GM12878 (cell line): ENCODE results near the gene EXOC7. TPM values are rescaled to one million over a fixed set of nuclear protein-coding genes. Genes with fewer than 3 reads are reported as not detected.

ENCODE experiments used
- ATAC-seq: fragments of 200-7000 bp; cut with Tn5 transposase; 3 replicates; pipeline ENCODE4 v1.9.1; 2020; ENCODE audit warnings: mild to moderate bottlenecking, moderate library complexity
- BruUV-seq: library from RNA; stranded (reverse); fragments of 400-500 nt; replicated peaks from 2 replicates; lab custom pipeline; 2021; lab: Mats Ljungman, UMichigan
- CTCF ChIA-PET: fragments of 300-600 bp; sonication (Branson Sonifier 250); formaldehyde crosslinking; extraction: SDS; loops from one replicate; lab custom pipeline; 2021; ENCODE audit warnings: inconsistent platforms; lab: Yijun Ruan, JAX
- POLR2A ChIA-PET: fragments of 350-600 bp; formaldehyde crosslinking; extraction: SDS; loops from one replicate; lab custom pipeline; 2021; ENCODE audit warnings: inconsistent platforms; lab: Charles Lee
- RAD21 ChIA-PET: fragments of 300-600 bp; sonication (Branson Sonifier 250); formaldehyde crosslinking; loops from one replicate; lab custom pipeline; 2023; ENCODE audit warnings: antibody characterized with exemption; ENCODE audit not compliant: unreplicated experiment; lab: Charles Lee
- SMC1A ChIA-PET: fragments of 300-600 bp; sonication (Branson Sonifier 250); formaldehyde crosslinking; loops from one replicate; lab custom pipeline; 2023; ENCODE audit not compliant: unreplicated experiment, uncharacterized antibody; lab: Charles Lee
- DNase-seq: peaks from one replicate; pipeline ENCODE4 v3.0.0-alpha.2; 2011; ENCODE audit warnings: low read depth, low spot score
- FAIRE-seq: peaks from 3 replicates; lab custom pipeline; 2011; peaks lifted over from hg19 to GRCh38; lab: Jason Lieb, UNC
- H2AFZ ChIP-seq: 2 replicates; pipeline ENCODE4 v1.6.0; 2011; ENCODE audit warnings: low read depth, low read length, control low read depth; ENCODE audit not compliant: control insufficient read depth
- H3K27ac ChIP-seq: 2 replicates; pipeline ENCODE4 v1.5.1; 2011; ENCODE audit warnings: control low read depth; ENCODE audit not compliant: control insufficient read depth, insufficient read depth
- H3K27me3 ChIP-seq, 2 experiments: replicated peaks in 1 of 2; 2 replicates each; pipeline versions ENCODE4 v1.6.0 to v1.6.1; 2011; ENCODE audit warnings: low read length in 1 of 2; ENCODE audit not compliant: control insufficient read depth in 2 of 2, insufficient read depth in 2 of 2
- H3K36me3 ChIP-seq, 2 experiments: 2 replicates each; pipeline ENCODE4 v1.5.1; 2011; ENCODE audit warnings: low read length in 1 of 2; ENCODE audit not compliant: control insufficient read depth in 2 of 2, insufficient read depth in 2 of 2
- H3K4me1 ChIP-seq: 2 replicates; pipeline ENCODE4 v1.6.1; 2011; ENCODE audit warnings: mild to moderate bottlenecking, low read length, moderate library complexity, mixed read lengths; ENCODE audit not compliant: control insufficient read depth, insufficient read depth
- H3K4me2 ChIP-seq: 2 replicates; pipeline ENCODE4 v1.6.0; 2011; ENCODE audit warnings: control low read depth; ENCODE audit not compliant: control insufficient read depth, insufficient read depth
- H3K4me3 ChIP-seq: fragments of 200-600 bp; sonication (generic); 2 replicates; pipeline ENCODE4 v1.5.1; 2016
- H3K79me2 ChIP-seq: 2 replicates; pipeline ENCODE4 v1.6.0; 2011; ENCODE audit warnings: low read length; ENCODE audit not compliant: control insufficient read depth, insufficient read depth
- H3K9ac ChIP-seq: 2 replicates; pipeline ENCODE4 v1.8.0; 2011; ENCODE audit warnings: low read length, control low read depth, mixed read lengths; ENCODE audit not compliant: control insufficient read depth, insufficient read depth
- H3K9me3 ChIP-seq: replicated peaks from 3 replicates; pipeline ENCODE4 v1.5.1; 2011; ENCODE audit warnings: mild to moderate bottlenecking, low read length; ENCODE audit not compliant: control insufficient read depth, insufficient read depth
- H4K20me1 ChIP-seq: 2 replicates; pipeline ENCODE4 v1.6.0; 2011; ENCODE audit not compliant: control insufficient read depth, insufficient read depth
- CHD2 ChIP-seq: IDR thresholded peaks from 2 replicates; pipeline ENCODE4 v1.6.1; 2011; ENCODE audit warnings: low read depth, low read length, improper control_type of control experiment, borderline replicate concordance
- IRF4 ChIP-seq: IDR thresholded peaks from 2 replicates; pipeline ENCODE4 v1.6.1; 2011; ENCODE audit warnings: low read depth, low read length
- KAT2A ChIP-seq: conservative IDR thresholded peaks from 2 replicates; pipeline ENCODE4 v1.6.1; 2011; ENCODE audit warnings: low read depth, low read length; ENCODE audit not compliant: control insufficient read depth
- MXI1 ChIP-seq: fragments of 150-350 bp; IDR thresholded peaks from 2 replicates; pipeline ENCODE4 v1.6.1; 2011; ENCODE audit warnings: low read depth, mild to moderate bottlenecking, inconsistent platforms, low read length, improper control_type of control experiment
- MYC ChIP-seq: IDR thresholded peaks from 2 replicates; pipeline ENCODE4 v1.6.1; 2011; ENCODE audit warnings: mild to moderate bottlenecking, low read length, moderate library complexity, inconsistent platforms; ENCODE audit not compliant: insufficient read depth, insufficient replicate concordance, insufficient read length, severe bottlenecking
- NRF1 ChIP-seq: conservative IDR thresholded peaks from 2 replicates; pipeline ENCODE4 v1.6.1; 2011; ENCODE audit warnings: mild to moderate bottlenecking, low read depth, low read length, improper control_type of control experiment
- RB1 ChIP-seq: fragments of 450-650 bp; formaldehyde crosslinking; IDR thresholded peaks from 2 replicates; pipeline ENCODE4 v1.6.1; 2017; ENCODE audit warnings: mild to moderate bottlenecking, borderline replicate concordance
- RCOR1 ChIP-seq: conservative IDR thresholded peaks from 2 replicates; pipeline ENCODE4 v1.6.1; 2012; ENCODE audit warnings: low read depth, low read length, improper control_type of control experiment
- SREBF1 ChIP-seq: IDR thresholded peaks from 2 replicates; pipeline ENCODE4 v1.6.1; 2012; ENCODE audit warnings: mild to moderate bottlenecking, low read length
- WGBS: methylation state at CpG from one replicate; pipeline ENCODE4 v1.1.6; 2016; ENCODE audit warnings: low lambda C conversion rate; ENCODE audit not compliant: insufficient replicate concordance, insufficient coverage; ENCODE audit errors: missing lambda C conversion rate; 5-methylcytosine and 5-hydroxymethylcytosine counted together
- in situ Hi-C: fragments of 300-500 bp; cut with MboI; formaldehyde crosslinking; loops from 9 replicates; pipeline ENCODE4 v1.14.3; 2018; ENCODE audit warnings: mixed read lengths
- intact Hi-C: fragments of 100-400 bp; cut with micrococcal nuclease; formaldehyde crosslinking; loops from one replicate; pipeline ENCODE4 v1.14.2; 2022; ENCODE audit not compliant: unreplicated experiment
- polyA plus RNA-seq, 11 experiments: library from polyadenylated mRNA; depleted of rRNA in 4 of 11; unstranded in 6 of 11; stranded (reverse) in 5 of 11; fragments of >200 nt; fragmentation: Nextera tagmentation in 4 of 11; fragmentation: Illumina TruSeq in 1 of 11; extraction: Ambion mirVana in 4 of 11; extraction: Trizol in 1 of 11; gene quantifications; 1 replicate in 1 of 11; 2 replicates in 10 of 11; pipeline versions ENCODE4 v1.2.1 to v1.2.3, GENCODE V29; 2011 to 2016; ENCODE audit warnings: inconsistent platforms in 2 of 11, missing spikeins in 2 of 11, low read depth in 1 of 11
- total RNA-seq, 4 experiments: library from RNA; depleted of rRNA in 3 of 4; stranded (reverse); fragments of >200 nt in 3 of 4; fragmentation: Illumina TruSeq in 1 of 4; extraction: Trizol in 1 of 4; gene quantifications; 2 replicates each; pipeline versions ENCODE4 v1.2.1 to v1.2.3, GENCODE V29; 2013 to 2021
- TF ChIP-seq, protein P1 (sequence below): fragments of 450-650 bp; IDR thresholded peaks from 2 replicates; pipeline ENCODE4 v1.6.1; 2014; ENCODE audit warnings: mild to moderate bottlenecking
- TF ChIP-seq, protein P2 (sequence below): fragments of 150-350 bp; IDR thresholded peaks from 2 replicates; pipeline ENCODE4 v1.6.1; 2016; ENCODE audit warnings: low read depth, low read length
- TF ChIP-seq, protein P3 (sequence below): IDR thresholded peaks from 2 replicates; pipeline ENCODE4 v1.6.1; 2011; ENCODE audit warnings: borderline replicate concordance, low read depth, mild to moderate bottlenecking, moderate library complexity, low read length; ENCODE audit not compliant: insufficient read depth, poor library complexity, severe bottlenecking
- TF ChIP-seq, protein P4 (sequence below): fragments of 450-650 bp; IDR thresholded peaks from 2 replicates; pipeline ENCODE4 v1.6.1; 2018; ENCODE audit warnings: borderline replicate concordance, mild to moderate bottlenecking; ENCODE audit not compliant: partially characterized antibody

EXOC7 gene
- total and polyA plus RNA-seq, 10 of the 15 experiments (the other 5 are each of a cell fraction or from before 2014, with no cell fraction given), result 18.8 to 71.3 (median 48.2) TPM

DNA sequence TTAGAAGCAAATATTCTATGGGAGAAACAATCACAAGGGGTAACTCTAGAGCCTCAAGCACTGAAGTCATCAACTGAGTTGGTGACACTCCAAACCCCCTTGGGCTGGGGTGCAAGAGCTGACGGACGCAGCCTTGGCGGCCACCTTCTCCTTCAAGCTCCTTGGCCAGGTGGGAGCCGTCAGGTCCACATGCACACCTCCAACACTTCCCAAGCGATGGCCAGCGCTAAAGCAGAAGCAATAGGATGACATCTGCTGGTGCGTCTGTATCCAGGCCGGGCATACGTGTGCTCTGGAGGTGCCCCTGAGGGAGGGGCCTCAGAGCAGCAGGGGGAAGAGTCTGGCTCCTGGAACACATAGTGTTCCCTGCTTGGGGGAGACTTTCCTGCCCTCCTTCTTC is 49.6 kb upstream of the EXOC7 start:
- intact Hi-C loops (no loop called here), in situ Hi-C loops (no loop called here)
- POLR2A ChIA-PET, result no interaction called here
- no peak for FAIRE-seq
- Histone ChIP-seq H3K79me2 (no peaks in the 10 kb centered on the region), H3K9me3 (no peaks in the 10 kb centered on the region), H4K20me1 (no peaks in the 10 kb centered on the region), H3K27ac (no peak overlapping the region), H3K36me3 (no peaks in the 10 kb centered on the region), H3K4me3 (no peak overlapping the region), H3K4me1 (no peaks in the 10 kb centered on the region), H3K27me3 (no peaks in the 10 kb centered on the region), H3K4me2 (no peak overlapping the region), H2AFZ (no peak overlapping the region), H3K9ac (no peak overlapping the region)
- DNase-seq, result no peak
- SMC1A ChIA-PET, result interaction anchor here (1.2 to 1.9 kb wide), 2 partner anchors 27 to 29 kb away, joined by 3 to 6 read pairs; no protein-coding TSS in a partner anchor
- 96% methylated on average over 9 of the region's 9 CpGs for WGBS
- ATAC-seq, result no peak
- CTCF ChIA-PET, result interaction anchor here (0.8 to 1.4 kb wide), 4 partner anchors 25 to 127 kb away, joined by 3 to 6 read pairs (median 5); no protein-coding TSS in a partner anchor
- RAD21 ChIA-PET, result interaction anchor here (1.1 to 1.7 kb wide), 2 partner anchors 114 to 127 kb away, joined by 3 to 6 read pairs; no protein-coding TSS in a partner anchor
- BruUV-seq, result no TSS peak
- TF ChIP-seq MXI1 (no peak), RB1 (no peak), MYC (no peak), IRF4 (no peak), CHD2 (no peak), NRF1 (no peak), RCOR1 (no peak), KAT2A (no peak), SREBF1 (no peak)
- TF ChIP-seq, protein P1, sequence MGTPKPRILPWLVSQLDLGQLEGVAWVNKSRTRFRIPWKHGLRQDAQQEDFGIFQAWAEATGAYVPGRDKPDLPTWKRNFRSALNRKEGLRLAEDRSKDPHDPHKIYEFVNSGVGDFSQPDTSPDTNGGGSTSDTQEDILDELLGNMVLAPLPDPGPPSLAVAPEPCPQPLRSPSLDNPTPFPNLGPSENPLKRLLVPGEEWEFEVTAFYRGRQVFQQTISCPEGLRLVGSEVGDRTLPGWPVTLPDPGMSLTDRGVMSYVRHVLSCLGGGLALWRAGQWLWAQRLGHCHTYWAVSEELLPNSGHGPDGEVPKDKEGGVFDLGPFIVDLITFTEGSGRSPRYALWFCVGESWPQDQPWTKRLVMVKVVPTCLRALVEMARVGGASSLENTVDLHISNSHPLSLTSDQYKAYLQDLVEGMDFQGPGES, result no peak
- TF ChIP-seq, protein P2, sequence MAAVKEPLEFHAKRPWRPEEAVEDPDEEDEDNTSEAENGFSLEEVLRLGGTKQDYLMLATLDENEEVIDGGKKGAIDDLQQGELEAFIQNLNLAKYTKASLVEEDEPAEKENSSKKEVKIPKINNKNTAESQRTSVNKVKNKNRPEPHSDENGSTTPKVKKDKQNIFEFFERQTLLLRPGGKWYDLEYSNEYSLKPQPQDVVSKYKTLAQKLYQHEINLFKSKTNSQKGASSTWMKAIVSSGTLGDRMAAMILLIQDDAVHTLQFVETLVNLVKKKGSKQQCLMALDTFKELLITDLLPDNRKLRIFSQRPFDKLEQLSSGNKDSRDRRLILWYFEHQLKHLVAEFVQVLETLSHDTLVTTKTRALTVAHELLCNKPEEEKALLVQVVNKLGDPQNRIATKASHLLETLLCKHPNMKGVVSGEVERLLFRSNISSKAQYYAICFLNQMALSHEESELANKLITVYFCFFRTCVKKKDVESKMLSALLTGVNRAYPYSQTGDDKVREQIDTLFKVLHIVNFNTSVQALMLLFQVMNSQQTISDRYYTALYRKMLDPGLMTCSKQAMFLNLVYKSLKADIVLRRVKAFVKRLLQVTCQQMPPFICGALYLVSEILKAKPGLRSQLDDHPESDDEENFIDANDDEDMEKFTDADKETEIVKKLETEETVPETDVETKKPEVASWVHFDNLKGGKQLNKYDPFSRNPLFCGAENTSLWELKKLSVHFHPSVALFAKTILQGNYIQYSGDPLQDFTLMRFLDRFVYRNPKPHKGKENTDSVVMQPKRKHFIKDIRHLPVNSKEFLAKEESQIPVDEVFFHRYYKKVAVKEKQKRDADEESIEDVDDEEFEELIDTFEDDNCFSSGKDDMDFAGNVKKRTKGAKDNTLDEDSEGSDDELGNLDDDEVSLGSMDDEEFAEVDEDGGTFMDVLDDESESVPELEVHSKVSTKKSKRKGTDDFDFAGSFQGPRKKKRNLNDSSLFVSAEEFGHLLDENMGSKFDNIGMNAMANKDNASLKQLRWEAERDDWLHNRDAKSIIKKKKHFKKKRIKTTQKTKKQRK, result no peak
- TF ChIP-seq, protein P3, sequence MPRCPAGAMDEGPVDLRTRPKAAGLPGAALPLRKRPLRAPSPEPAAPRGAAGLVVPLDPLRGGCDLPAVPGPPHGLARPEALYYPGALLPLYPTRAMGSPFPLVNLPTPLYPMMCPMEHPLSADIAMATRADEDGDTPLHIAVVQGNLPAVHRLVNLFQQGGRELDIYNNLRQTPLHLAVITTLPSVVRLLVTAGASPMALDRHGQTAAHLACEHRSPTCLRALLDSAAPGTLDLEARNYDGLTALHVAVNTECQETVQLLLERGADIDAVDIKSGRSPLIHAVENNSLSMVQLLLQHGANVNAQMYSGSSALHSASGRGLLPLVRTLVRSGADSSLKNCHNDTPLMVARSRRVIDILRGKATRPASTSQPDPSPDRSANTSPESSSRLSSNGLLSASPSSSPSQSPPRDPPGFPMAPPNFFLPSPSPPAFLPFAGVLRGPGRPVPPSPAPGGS, result no peak
- TF ChIP-seq, protein P4, sequence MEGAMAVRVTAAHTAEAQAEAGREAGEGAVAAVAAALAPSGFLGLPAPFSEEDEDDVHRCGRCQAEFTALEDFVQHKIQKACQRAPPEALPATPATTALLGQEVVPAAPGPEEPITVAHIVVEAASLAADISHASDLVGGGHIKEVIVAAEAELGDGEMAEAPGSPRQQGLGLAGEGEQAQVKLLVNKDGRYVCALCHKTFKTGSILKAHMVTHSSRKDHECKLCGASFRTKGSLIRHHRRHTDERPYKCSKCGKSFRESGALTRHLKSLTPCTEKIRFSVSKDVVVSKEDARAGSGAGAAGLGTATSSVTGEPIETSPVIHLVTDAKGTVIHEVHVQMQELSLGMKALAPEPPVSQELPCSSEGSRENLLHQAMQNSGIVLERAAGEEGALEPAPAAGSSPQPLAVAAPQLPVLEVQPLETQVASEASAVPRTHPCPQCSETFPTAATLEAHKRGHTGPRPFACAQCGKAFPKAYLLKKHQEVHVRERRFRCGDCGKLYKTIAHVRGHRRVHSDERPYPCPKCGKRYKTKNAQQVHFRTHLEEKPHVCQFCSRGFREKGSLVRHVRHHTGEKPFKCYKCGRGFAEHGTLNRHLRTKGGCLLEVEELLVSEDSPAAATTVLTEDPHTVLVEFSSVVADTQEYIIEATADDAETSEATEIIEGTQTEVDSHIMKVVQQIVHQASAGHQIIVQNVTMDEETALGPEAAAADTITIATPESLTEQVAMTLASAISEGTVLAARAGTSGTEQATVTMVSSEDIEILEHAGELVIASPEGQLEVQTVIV, result no peak
